ENCODE data around the gene TMEM108. TPM values are rescaled to one million over a fixed set of nuclear protein-coding genes. Genes with fewer than 3 reads are reported as not detected.

TMEM108 gene
- total RNA-seq, 1 experiment from 2014 or later: not detected

DNA sequence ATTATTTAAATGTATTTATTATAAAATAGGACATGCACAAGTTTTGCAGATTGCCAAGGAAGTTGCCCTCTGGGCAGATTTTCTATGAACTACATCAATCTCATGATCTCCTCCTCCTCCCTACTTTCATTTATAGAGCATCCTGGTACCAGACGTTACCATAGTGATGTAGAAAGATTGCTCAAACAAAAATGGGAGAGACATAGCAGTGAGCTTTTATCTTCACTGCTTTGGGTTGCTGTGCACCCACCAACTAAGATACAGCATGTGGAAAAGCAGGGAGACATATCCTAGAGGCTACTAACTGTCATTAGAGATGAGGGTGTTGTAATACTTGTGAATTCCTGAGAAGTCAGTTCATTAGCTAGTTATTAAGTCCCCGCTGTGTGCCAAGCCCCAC is 224.1 kb downstream of the TMEM108 start:
- H3K9me3 Mint-ChIP-seq (ENCODE audit: unreplicated experiment): no peaks in the 10 kb centered on the region
- TF ChIP-seq, protein P1, sequence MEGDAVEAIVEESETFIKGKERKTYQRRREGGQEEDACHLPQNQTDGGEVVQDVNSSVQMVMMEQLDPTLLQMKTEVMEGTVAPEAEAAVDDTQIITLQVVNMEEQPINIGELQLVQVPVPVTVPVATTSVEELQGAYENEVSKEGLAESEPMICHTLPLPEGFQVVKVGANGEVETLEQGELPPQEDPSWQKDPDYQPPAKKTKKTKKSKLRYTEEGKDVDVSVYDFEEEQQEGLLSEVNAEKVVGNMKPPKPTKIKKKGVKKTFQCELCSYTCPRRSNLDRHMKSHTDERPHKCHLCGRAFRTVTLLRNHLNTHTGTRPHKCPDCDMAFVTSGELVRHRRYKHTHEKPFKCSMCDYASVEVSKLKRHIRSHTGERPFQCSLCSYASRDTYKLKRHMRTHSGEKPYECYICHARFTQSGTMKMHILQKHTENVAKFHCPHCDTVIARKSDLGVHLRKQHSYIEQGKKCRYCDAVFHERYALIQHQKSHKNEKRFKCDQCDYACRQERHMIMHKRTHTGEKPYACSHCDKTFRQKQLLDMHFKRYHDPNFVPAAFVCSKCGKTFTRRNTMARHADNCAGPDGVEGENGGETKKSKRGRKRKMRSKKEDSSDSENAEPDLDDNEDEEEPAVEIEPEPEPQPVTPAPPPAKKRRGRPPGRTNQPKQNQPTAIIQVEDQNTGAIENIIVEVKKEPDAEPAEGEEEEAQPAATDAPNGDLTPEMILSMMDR (IDR thresholded peaks at IDR 0.05; ENCODE audit: unreplicated experiment): no peak
- peaks cover 60% of the 10 kb centered on the region for H3K27me3 Mint-ChIP-seq (ENCODE audit: insufficient read depth, unreplicated experiment)
- no peaks in the 10 kb centered on the region for H3K4me1 Mint-ChIP-seq (ENCODE audit: insufficient read depth, unreplicated experiment)
- CTCF ChIA-PET: interaction anchor here (0.6 to 1.1 kb wide), 2 partner anchors 15 to 172 kb away, joined by 3 read pairs; no protein-coding TSS in a partner anchor
- BruUV-seq (replicated peaks): no TSS peak
- no peak for DNase-seq (ENCODE audit: unreplicated experiment)
- H3K4me3 Mint-ChIP-seq (ENCODE audit: unreplicated experiment): no peak overlapping the region
- intact Hi-C loops (cut with micrococcal nuclease): no loop called here
- no peaks in the 10 kb centered on the region for H3K36me3 Mint-ChIP-seq (ENCODE audit: insufficient read depth, unreplicated experiment)
- POLR2A ChIA-PET: no interaction called here
- no peak overlapping the region for H3K27ac Mint-ChIP-seq (ENCODE audit: low read depth, unreplicated experiment)

DNA sequence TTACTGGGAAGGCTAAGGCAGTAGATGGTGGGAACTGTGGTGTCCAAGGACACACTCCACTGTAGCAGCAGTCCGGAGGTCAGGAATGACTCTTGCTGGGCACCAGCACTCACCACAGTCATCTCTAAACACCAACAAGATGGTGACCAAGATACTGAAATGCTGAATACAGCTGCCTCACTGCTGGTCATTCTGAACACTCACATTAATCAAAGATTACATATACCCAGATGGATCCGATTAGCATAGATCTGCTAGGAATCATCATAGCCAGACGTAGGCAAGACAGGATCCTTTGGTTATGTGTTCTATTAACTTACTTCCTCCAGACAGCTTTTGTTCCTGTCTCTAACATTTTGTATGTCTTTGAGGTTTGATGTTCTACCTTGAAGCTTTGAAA is 226.7 kb downstream of the TMEM108 start:
- intact Hi-C loops (cut with micrococcal nuclease): no loop called here
- POLR2A ChIA-PET: no interaction called here
- Mint-ChIP-seq H3K27ac (ENCODE audit: low read depth, unreplicated experiment) (no peak overlapping the region), H3K4me3 (ENCODE audit: unreplicated experiment) (no peak overlapping the region), H3K4me1 (ENCODE audit: insufficient read depth, unreplicated experiment) (no peaks in the 10 kb centered on the region), H3K9me3 (ENCODE audit: unreplicated experiment) (no peaks in the 10 kb centered on the region), H3K36me3 (ENCODE audit: insufficient read depth, unreplicated experiment) (no peaks in the 10 kb centered on the region), H3K27me3 (ENCODE audit: insufficient read depth, unreplicated experiment) (peaks cover 74% of the 10 kb centered on the region)
- CTCF ChIA-PET: no interaction called here
- TF ChIP-seq, protein P1 (IDR thresholded peaks at IDR 0.05; ENCODE audit: unreplicated experiment): no peak
- DNase-seq (ENCODE audit: unreplicated experiment): no peak
- no TSS peak for BruUV-seq (replicated peaks)

DNA sequence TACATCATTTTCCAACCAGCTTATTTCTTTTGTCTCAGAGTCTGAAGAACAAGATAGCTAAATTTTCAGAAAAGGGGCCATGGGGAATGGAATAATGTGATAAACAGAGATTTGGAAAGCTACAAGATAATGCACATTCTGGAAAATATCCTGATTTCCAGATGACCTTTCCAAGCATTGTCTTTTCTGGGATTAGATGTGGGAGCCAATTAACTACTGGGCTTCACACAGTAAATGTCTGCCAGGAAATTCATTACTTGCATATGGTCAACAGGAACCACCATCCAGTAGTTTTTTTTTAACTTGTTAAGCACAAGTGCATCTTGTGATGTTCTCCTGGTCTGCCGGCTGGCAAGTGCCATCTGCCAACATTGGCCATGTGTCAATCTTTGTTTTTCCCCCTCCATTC is 230.5 kb downstream of the TMEM108 start:
- peaks cover 51% of the 10 kb centered on the region for H3K27me3 Mint-ChIP-seq (ENCODE audit: insufficient read depth, unreplicated experiment)
- H3K9me3 Mint-ChIP-seq (ENCODE audit: unreplicated experiment): no peaks in the 10 kb centered on the region
- ChIA-PET POLR2A (no interaction called here), CTCF (interaction anchor here (0.7 to 1.0 kb wide), 2 partner anchors 16 to 20 kb away, joined by 3 read pairs; no protein-coding TSS in a partner anchor)
- H3K27ac Mint-ChIP-seq (ENCODE audit: low read depth, unreplicated experiment): no peak overlapping the region
- no peak for DNase-seq (ENCODE audit: unreplicated experiment)
- TF ChIP-seq, protein P1 (IDR thresholded peaks at IDR 0.05; ENCODE audit: unreplicated experiment): no peak
- no peaks in the 10 kb centered on the region for H3K36me3 Mint-ChIP-seq (ENCODE audit: insufficient read depth, unreplicated experiment)
- no peaks in the 10 kb centered on the region for H3K4me1 Mint-ChIP-seq (ENCODE audit: insufficient read depth, unreplicated experiment)
- intact Hi-C loops (cut with micrococcal nuclease): no loop called here
- no peak overlapping the region for H3K4me3 Mint-ChIP-seq (ENCODE audit: unreplicated experiment)
- BruUV-seq (replicated peaks): no TSS peak

- no peaks in the 10 kb centered on the region for H3K36me3 Mint-ChIP-seq (ENCODE audit: insufficient read depth, unreplicated experiment)
- DNase-seq (ENCODE audit: unreplicated experiment): no peak
- intact Hi-C loops (cut with micrococcal nuclease): no loop called here
- no peaks in the 10 kb centered on the region for H3K9me3 Mint-ChIP-seq (ENCODE audit: unreplicated experiment)
- no peak overlapping the region for H3K27ac Mint-ChIP-seq (ENCODE audit: low read depth, unreplicated experiment)
- H3K4me1 Mint-ChIP-seq (ENCODE audit: insufficient read depth, unreplicated experiment): no peaks in the 10 kb centered on the region
- ChIA-PET POLR2A (no interaction called here), CTCF (no interaction called here)
- TF ChIP-seq, protein P1 (IDR thresholded peaks at IDR 0.05; ENCODE audit: unreplicated experiment): no peak
- peaks cover 50% of the 10 kb centered on the region for H3K27me3 Mint-ChIP-seq (ENCODE audit: insufficient read depth, unreplicated experiment)
- no peak overlapping the region for H3K4me3 Mint-ChIP-seq (ENCODE audit: unreplicated experiment)
- BruUV-seq (replicated peaks): no TSS peak
Measured at GRCh38 chr3:133269393-133269792, 231.2 kb downstream of the TMEM108 start.
